Hepatocyte (in vitro differentiated cells): ENCODE results near the gene PLP1. TPM values are rescaled to one million over a fixed set of nuclear protein-coding genes. Genes with fewer than 3 reads are reported as not detected.

ENCODE experiments used
- DNase-seq: peaks from one replicate; pipeline ENCODE4 v3.0.0-alpha.2; 2016; ENCODE audit warnings: low spot score
- H2AFZ ChIP-seq: fragments of 200-600 bp; sonication (generic); 2 replicates; pipeline ENCODE4 v1.6.0; 2016; ENCODE audit warnings: antibody characterized with exemption, mild to moderate bottlenecking
- H3K27ac ChIP-seq: fragments of 200-600 bp; sonication (generic); 2 replicates; pipeline ENCODE4 v1.5.1; 2016; ENCODE audit warnings: mild to moderate bottlenecking
- H3K27me3 ChIP-seq: fragments of 200-600 bp; sonication (generic); 2 replicates; pipeline ENCODE4 v1.6.1; 2016
- H3K36me3 ChIP-seq: fragments of 200-600 bp; sonication (generic); replicated peaks from 2 replicates; pipeline ENCODE4 v1.5.1; 2016; ENCODE audit warnings: low read depth; ENCODE audit not compliant: insufficient read depth
- H3K4me1 ChIP-seq: fragments of 200-600 bp; sonication (generic); 2 replicates; pipeline ENCODE4 v1.5.1; 2016; ENCODE audit warnings: mild to moderate bottlenecking, moderate library complexity; ENCODE audit not compliant: insufficient read depth
- H3K4me2 ChIP-seq: fragments of 200-600 bp; sonication (generic); 2 replicates; pipeline ENCODE4 v1.6.0; 2016
- H3K4me3 ChIP-seq: fragments of 200-600 bp; sonication (generic); 2 replicates; pipeline ENCODE4 v1.5.1; 2016; ENCODE audit warnings: mild to moderate bottlenecking
- H3K79me2 ChIP-seq: fragments of 200-600 bp; sonication (generic); 2 replicates; pipeline ENCODE4 v1.6.0; 2017; ENCODE audit warnings: mild to moderate bottlenecking
- H3K9me2 ChIP-seq: fragments of 200-600 bp; sonication (generic); replicated peaks from 2 replicates; pipeline ENCODE4 v1.6.0; 2017; ENCODE audit warnings: mild to moderate bottlenecking; ENCODE audit not compliant: insufficient read depth
- H3K9me3 ChIP-seq: fragments of 200-600 bp; sonication (generic); 2 replicates; pipeline ENCODE4 v1.5.1; 2016; ENCODE audit warnings: low read depth, mild to moderate bottlenecking
- H4K20me1 ChIP-seq: fragments of 200-600 bp; sonication (generic); 2 replicates; pipeline ENCODE4 v1.6.0; 2016; ENCODE audit warnings: mild to moderate bottlenecking; ENCODE audit not compliant: insufficient read depth, poor library complexity, severe bottlenecking
- CTCF ChIP-seq: fragments of 200-600 bp; sonication (generic); IDR thresholded peaks from 2 replicates; pipeline ENCODE4 v1.5.1; 2016; ENCODE audit warnings: antibody characterized with exemption, mild to moderate bottlenecking; ENCODE audit not compliant: poor library complexity
- EZH2 ChIP-seq: fragments of 200-600 bp; sonication (generic); IDR thresholded peaks from 2 replicates; pipeline ENCODE4 v1.6.1; 2016; ENCODE audit warnings: antibody characterized with exemption, mild to moderate bottlenecking, borderline replicate concordance
- EZH2phosphoT487 ChIP-seq: fragments of 200-600 bp; sonication (generic); IDR thresholded peaks from one replicate; pipeline ENCODE4 v1.6.1; 2018; ENCODE audit warnings: antibody characterized with exemption, mild to moderate bottlenecking, low read depth, moderate library complexity; ENCODE audit not compliant: unreplicated experiment, severe bottlenecking
- WGBS: methylation state at CpG from one replicate; pipeline ENCODE4 v1.1.6; 2016; ENCODE audit warnings: low lambda C conversion rate; ENCODE audit errors: missing lambda C conversion rate; 5-methylcytosine and 5-hydroxymethylcytosine counted together
- polyA plus RNA-seq: library from polyadenylated mRNA; unstranded; fragments of >200 nt; fragmentation: Nextera tagmentation; extraction: Ambion mirVana; gene quantifications from 2 replicates; pipeline ENCODE4 v1.2.1, GENCODE V29; 2016
- total RNA-seq: library from RNA; depleted of rRNA; stranded (reverse); fragments of >200 nt; gene quantifications from 2 replicates; pipeline ENCODE4 v1.2.3, GENCODE V29; 2014

PLP1 gene
- total and polyA plus RNA-seq, 2 experiments from 2014 or later = 1.1 to 1.5 TPM

- H3K36me3 ChIP-seq = no peaks in the 10 kb centered on the region
- no peaks in the 10 kb centered on the region for H3K9me3 ChIP-seq
- no peaks in the 10 kb centered on the region for H3K9me2 ChIP-seq
- TF ChIP-seq EZH2phosphoT487 (no peak), EZH2 (no peak), CTCF (no peak)
- H2AFZ ChIP-seq = no peak overlapping the region
- no peaks in the 10 kb centered on the region for H3K27me3 ChIP-seq
- no peaks in the 10 kb centered on the region for H4K20me1 ChIP-seq
- H3K27ac ChIP-seq = no peak overlapping the region
- H3K79me2 ChIP-seq = no peaks in the 10 kb centered on the region
- no peak overlapping the region for H3K4me2 ChIP-seq
- no peak for DNase-seq
- no peaks in the 10 kb centered on the region for H3K4me1 ChIP-seq
- WGBS = 75% methylated on average over 6 of the region's 6 CpGs
- H3K4me3 ChIP-seq = no peak overlapping the region
Observed at GRCh38 chrX:103742339-103742738, 34.3 kb upstream of the PLP1 start.

GRCh38 chrX:103747163-103747562, 29.5 kb upstream of the PLP1 start:
- Histone ChIP-seq H3K4me2 (no peak overlapping the region), H4K20me1 (no peaks in the 10 kb centered on the region), H3K9me3 (no peaks in the 10 kb centered on the region), H3K79me2 (no peaks in the 10 kb centered on the region), H2AFZ (no peak overlapping the region), H3K4me3 (no peak overlapping the region), H3K9me2 (no peaks in the 10 kb centered on the region), H3K27me3 (no peaks in the 10 kb centered on the region), H3K27ac (no peak overlapping the region), H3K36me3 (no peaks in the 10 kb centered on the region), H3K4me1 (no peaks in the 10 kb centered on the region)
- no peak for TF ChIP-seq EZH2
- no peak for TF ChIP-seq CTCF
- no peak for TF ChIP-seq EZH2phosphoT487
- 78% methylated on average over 2 of the region's 2 CpGs for WGBS
- no peak for DNase-seq

- no peak overlapping the region for H3K4me2 ChIP-seq
- H3K4me1 ChIP-seq = no peaks in the 10 kb centered on the region
- DNase-seq = no peak
- no peaks in the 10 kb centered on the region for H3K36me3 ChIP-seq
- no peaks in the 10 kb centered on the region for H3K27me3 ChIP-seq
- WGBS = 33% methylated on average over 4 of the region's 4 CpGs
- H3K79me2 ChIP-seq = no peaks in the 10 kb centered on the region
- no peak overlapping the region for H3K27ac ChIP-seq
- no peak overlapping the region for H2AFZ ChIP-seq
- no peaks in the 10 kb centered on the region for H4K20me1 ChIP-seq
- no peaks in the 10 kb centered on the region for H3K9me3 ChIP-seq
- H3K9me2 ChIP-seq = no peaks in the 10 kb centered on the region
- TF ChIP-seq EZH2 = no peak
- TF ChIP-seq CTCF = no peak
- no peak for TF ChIP-seq EZH2phosphoT487
- no peak overlapping the region for H3K4me3 ChIP-seq
Observed at GRCh38 chrX:103754401-103754800, 22.2 kb upstream of the PLP1 start.

GRCh38 chrX:103756736-103757135, 19.9 kb upstream of the PLP1 start:
- H3K4me3 ChIP-seq = no peak overlapping the region
- no peaks in the 10 kb centered on the region for H3K9me2 ChIP-seq
- H2AFZ ChIP-seq = no peak overlapping the region
- H3K27ac ChIP-seq = no peak overlapping the region
- no peaks in the 10 kb centered on the region for H3K79me2 ChIP-seq
- TF ChIP-seq EZH2 (no peak), EZH2phosphoT487 (no peak), CTCF (no peak)
- 82% methylated on average over 3 of the region's 3 CpGs for WGBS
- no peaks in the 10 kb centered on the region for H3K27me3 ChIP-seq
- H3K9me3 ChIP-seq = no peaks in the 10 kb centered on the region
- H3K4me2 ChIP-seq = no peak overlapping the region
- H3K4me1 ChIP-seq = no peaks in the 10 kb centered on the region
- H3K36me3 ChIP-seq = no peaks in the 10 kb centered on the region
- no peaks in the 10 kb centered on the region for H4K20me1 ChIP-seq
- no peak for DNase-seq
